HCT116 (cell line): ENCODE results near the gene MOB2. TPM values are rescaled to one million over a fixed set of nuclear protein-coding genes. Genes with fewer than 3 reads are reported as not detected.

Experiments
- ATAC-seq: fragments of 200-7000 bp; cut with Tn5 transposase; 2 replicates; pipeline ENCODE4 v1.9.1; 2020; ENCODE audit warnings: mild to moderate bottlenecking, moderate library complexity
- BruUV-seq: library from RNA; stranded (reverse); fragments of 400-500 nt; replicated peaks from 2 replicates; lab custom pipeline; 2021; lab: Mats Ljungman, UMichigan
- CTCF ChIA-PET: fragments of 300-600 bp; sonication (Branson Sonifier 250); formaldehyde crosslinking; loops from one replicate; lab custom pipeline; 2021; ENCODE audit warnings: antibody characterized with exemption; lab: Charles Lee
- POLR2A ChIA-PET: fragments of 300-600, 350-600 bp; sonication (Branson Sonifier 250); formaldehyde crosslinking; loops from one replicate; lab custom pipeline; 2021; ENCODE audit warnings: antibody characterized with exemption; lab: Charles Lee
- RAD21 ChIA-PET, 2 experiments: fragments of 300-600 bp; sonication (Branson Sonifier 250); formaldehyde crosslinking; loops; one replicate each; lab custom pipeline; 2023; ENCODE audit warnings: low total read pairs in 2 of 2; ENCODE audit not compliant: uncharacterized antibody in 2 of 2, unreplicated experiment in 2 of 2, low non-redundant PET in 1 of 2; lab: Charles Lee
- DNase-seq: peaks from one replicate; pipeline ENCODE4 v3.0.0-alpha.2; 2010; ENCODE audit warnings: low read depth, low spot score
- H2AFZ ChIP-seq: fragments of 200-600 bp; shearing (Covaris generic), sonication (generic); 2 replicates; pipeline ENCODE4 v1.6.1; 2017; ENCODE audit warnings: low read depth, mixed run types, mixed read lengths, antibody characterized with exemption, low read length; ENCODE audit not compliant: poor library complexity, severe bottlenecking
- H3K27ac ChIP-seq: 2 replicates; pipeline ENCODE4 v1.5.1; 2012; ENCODE audit warnings: low read depth, low read length
- H3K27me3 ChIP-seq: fragments of 200-600 bp; sonication (generic); 2 replicates; pipeline ENCODE4 v1.6.1; 2016; ENCODE audit warnings: mixed run types, low read length, mixed read lengths; ENCODE audit not compliant: insufficient read depth
- H3K36me3 ChIP-seq, 2 experiments: fragments of 200-500 bp in 1 of 2; fragments of 200-600 bp in 1 of 2; sonication (Bioruptor generic) in 1 of 2; sonication (generic) in 1 of 2; 2 replicates each; pipeline versions ENCODE4 v1.5.1 to v1.6.1; 2014 to 2016; ENCODE audit warnings: low read length in 2 of 2, inconsistent platforms in 1 of 2, mixed read lengths in 1 of 2, mixed run types in 1 of 2; ENCODE audit not compliant: insufficient read depth in 2 of 2, control insufficient read depth in 1 of 2
- H3K4me1 ChIP-seq, 2 experiments: fragments of 200-600 bp in 1 of 2; sonication (generic) in 1 of 2; 2 replicates each; pipeline versions ENCODE4 v1.5.1 to v1.6.1; 2012 to 2017; ENCODE audit warnings: low read length in 2 of 2, inconsistent platforms in 1 of 2, mild to moderate bottlenecking in 1 of 2, mixed read lengths in 1 of 2, mixed run types in 1 of 2, moderate library complexity in 1 of 2; ENCODE audit not compliant: insufficient read depth in 2 of 2, control insufficient read depth in 1 of 2
- H3K4me2 ChIP-seq: fragments of 200-600 bp; sonication (generic); 2 replicates; pipeline ENCODE4 v1.6.1; 2017; ENCODE audit warnings: mixed run types, low read length, mixed read lengths
- H3K4me3 ChIP-seq, 2 experiments: fragments of 200-600 bp in 1 of 2; sonication (generic) in 1 of 2; replicated peaks in 1 of 2; 2 replicates each; pipeline ENCODE4 v1.5.1; 2011 to 2016; ENCODE audit warnings: low read length in 2 of 2, control low read depth in 1 of 2, low read depth in 1 of 2, mild to moderate bottlenecking in 1 of 2, mixed read lengths in 1 of 2, mixed run types in 1 of 2
- H3K79me2 ChIP-seq: fragments of 200-600 bp; sonication (generic); 2 replicates; pipeline ENCODE4 v1.6.1; 2017; ENCODE audit warnings: mild to moderate bottlenecking, mixed run types, low read length, moderate library complexity, mixed read lengths; ENCODE audit not compliant: insufficient read depth
- H3K9ac ChIP-seq: fragments of 200-600 bp; sonication (generic); 2 replicates; pipeline ENCODE4 v1.6.1; 2016; ENCODE audit warnings: low read length, mixed read lengths
- H3K9me2 ChIP-seq: fragments of 200-600 bp; sonication (generic), shearing (Covaris generic); 2 replicates; pipeline ENCODE4 v1.6.1; 2017; ENCODE audit warnings: mixed run types, mild to moderate bottlenecking, moderate library complexity; ENCODE audit not compliant: insufficient read depth
- H3K9me3 ChIP-seq, 2 experiments: fragments of 200-500 bp in 1 of 2; fragments of 200-600 bp in 1 of 2; sonication (Bioruptor generic) in 1 of 2; sonication (generic) in 1 of 2; 2 replicates each; pipeline ENCODE4 v1.6.1; 2014 to 2017; ENCODE audit warnings: low read length in 2 of 2, mixed read lengths in 2 of 2, inconsistent platforms in 1 of 2, low read depth in 1 of 2, mild to moderate bottlenecking in 1 of 2, mixed run types in 1 of 2, moderate library complexity in 1 of 2; ENCODE audit not compliant: control insufficient read depth in 1 of 2, insufficient read depth in 1 of 2
- H4K20me1 ChIP-seq: fragments of 200-600 bp; sonication (generic), shearing (Covaris generic); 2 replicates; pipeline ENCODE4 v1.6.1; 2017; ENCODE audit warnings: mixed run types, mild to moderate bottlenecking, moderate library complexity; ENCODE audit not compliant: insufficient read depth
- CEBPB ChIP-seq: IDR thresholded peaks from 2 replicates; pipeline ENCODE4 v1.6.1; 2012; ENCODE audit warnings: low read depth
- EGR1 ChIP-seq: IDR thresholded peaks from 2 replicates; pipeline ENCODE4 v1.6.1; 2012; ENCODE audit warnings: low read depth
- EZH2 ChIP-seq: fragments of 200-600 bp; sonication (generic); IDR thresholded peaks from 2 replicates; pipeline ENCODE4 v1.6.1; 2017; ENCODE audit warnings: antibody characterized with exemption, mixed run types
- JUND ChIP-seq: IDR thresholded peaks from 2 replicates; pipeline ENCODE4 v1.6.1; 2012
- MAX ChIP-seq: IDR thresholded peaks from 2 replicates; pipeline ENCODE4 v1.6.1; 2012
- RAD21 ChIP-seq: IDR thresholded peaks from 2 replicates; pipeline ENCODE4 v1.6.1; 2012; ENCODE audit warnings: low read depth, mild to moderate bottlenecking
- REST ChIP-seq: IDR thresholded peaks from 2 replicates; pipeline ENCODE4 v1.6.1; 2012; ENCODE audit warnings: low read depth
- SIN3A ChIP-seq: IDR thresholded peaks from 2 replicates; pipeline ENCODE4 v1.6.1; 2012; ENCODE audit warnings: low read depth
- YY1 ChIP-seq: IDR thresholded peaks from 2 replicates; pipeline ENCODE4 v1.6.1; 2011; ENCODE audit warnings: low read length, low read depth, moderate library complexity, mild to moderate bottlenecking; ENCODE audit not compliant: insufficient replicate concordance; ENCODE audit errors: extremely low read depth
- ZFX ChIP-seq: fragments of 450-650 bp; IDR thresholded peaks from 2 replicates; pipeline ENCODE4 v1.6.1; 2017
- ZNF274 ChIP-seq: fragments of 200-500 bp; sonication (Bioruptor generic); IDR thresholded peaks from 2 replicates; pipeline ENCODE4 v1.6.1; 2014; ENCODE audit warnings: mild to moderate bottlenecking, low read depth, low read length, inconsistent platforms
- intact Hi-C: fragments of 100-400 bp; cut with micrococcal nuclease; formaldehyde crosslinking; loops from 2 replicates; pipeline ENCODE4 v1.10.0; 2022
- total RNA-seq: library from RNA; stranded (reverse); gene quantifications from one replicate; pipeline ENCODE4 v1.2.1, GENCODE V29; 2021; ENCODE audit not compliant: unreplicated experiment
- TF ChIP-seq, protein P1 (sequence below): IDR thresholded peaks from 2 replicates; pipeline ENCODE4 v1.6.1; 2011; ENCODE audit warnings: mild to moderate bottlenecking, low read length, moderate library complexity; ENCODE audit not compliant: insufficient replicate concordance; ENCODE audit errors: extremely low read depth
- TF ChIP-seq, protein P2 (sequence below), 3 experiments: fragments of 200-600 bp in 1 of 3; sonication (generic) in 1 of 3; IDR thresholded peaks in 2 of 3; conservative IDR thresholded peaks in 1 of 3; 2 replicates each; pipeline ENCODE4 v1.5.1; 2012 to 2017; ENCODE audit warnings: low read depth in 2 of 3, low read length in 2 of 3, antibody characterized with exemption in 1 of 3, borderline replicate concordance in 1 of 3, control low read depth in 1 of 3, mild to moderate bottlenecking in 1 of 3, mixed read lengths in 1 of 3, mixed run types in 1 of 3, moderate library complexity in 1 of 3; ENCODE audit not compliant: insufficient read depth in 1 of 3

The MOB2 gene
- total RNA-seq, 1 experiment from 2014 or later, result 25.7 TPM

GRCh38 chr11:1452744-1453143 lies 33.8 kb downstream of the MOB2 start:
- POLR2A ChIA-PET, result no interaction called here

More at GRCh38 chr11:1452744-1453143, 33.8 kb downstream of the MOB2 start:
- Histone ChIP-seq H3K4me3 (no peak overlapping the region), H3K4me1 (no peaks in the 10 kb centered on the region), H3K36me3 (no peaks in the 10 kb centered on the region), H3K79me2 (no peaks in the 10 kb centered on the region), H3K4me2 (no peak overlapping the region), H2AFZ (no peak overlapping the region)
- no TSS peak for BruUV-seq
- RAD21 ChIA-PET, result no interaction called here
- no peak for ATAC-seq
- TF ChIP-seq ZNF274 (no peak), CEBPB (no peak), RAD21 (no peak), MAX (no peak), REST (no peak), EGR1 (no peak), JUND (no peak), YY1 (no peak), SIN3A (no peak), ZFX (no peak), EZH2 (no peak)
- TF ChIP-seq, protein P1, sequence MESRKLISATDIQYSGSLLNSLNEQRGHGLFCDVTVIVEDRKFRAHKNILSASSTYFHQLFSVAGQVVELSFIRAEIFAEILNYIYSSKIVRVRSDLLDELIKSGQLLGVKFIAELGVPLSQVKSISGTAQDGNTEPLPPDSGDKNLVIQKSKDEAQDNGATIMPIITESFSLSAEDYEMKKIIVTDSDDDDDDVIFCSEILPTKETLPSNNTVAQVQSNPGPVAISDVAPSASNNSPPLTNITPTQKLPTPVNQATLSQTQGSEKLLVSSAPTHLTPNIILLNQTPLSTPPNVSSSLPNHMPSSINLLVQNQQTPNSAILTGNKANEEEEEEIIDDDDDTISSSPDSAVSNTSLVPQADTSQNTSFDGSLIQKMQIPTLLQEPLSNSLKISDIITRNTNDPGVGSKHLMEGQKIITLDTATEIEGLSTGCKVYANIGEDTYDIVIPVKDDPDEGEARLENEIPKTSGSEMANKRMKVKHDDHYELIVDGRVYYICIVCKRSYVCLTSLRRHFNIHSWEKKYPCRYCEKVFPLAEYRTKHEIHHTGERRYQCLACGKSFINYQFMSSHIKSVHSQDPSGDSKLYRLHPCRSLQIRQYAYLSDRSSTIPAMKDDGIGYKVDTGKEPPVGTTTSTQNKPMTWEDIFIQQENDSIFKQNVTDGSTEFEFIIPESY, result no peak
- TF ChIP-seq, protein P2, sequence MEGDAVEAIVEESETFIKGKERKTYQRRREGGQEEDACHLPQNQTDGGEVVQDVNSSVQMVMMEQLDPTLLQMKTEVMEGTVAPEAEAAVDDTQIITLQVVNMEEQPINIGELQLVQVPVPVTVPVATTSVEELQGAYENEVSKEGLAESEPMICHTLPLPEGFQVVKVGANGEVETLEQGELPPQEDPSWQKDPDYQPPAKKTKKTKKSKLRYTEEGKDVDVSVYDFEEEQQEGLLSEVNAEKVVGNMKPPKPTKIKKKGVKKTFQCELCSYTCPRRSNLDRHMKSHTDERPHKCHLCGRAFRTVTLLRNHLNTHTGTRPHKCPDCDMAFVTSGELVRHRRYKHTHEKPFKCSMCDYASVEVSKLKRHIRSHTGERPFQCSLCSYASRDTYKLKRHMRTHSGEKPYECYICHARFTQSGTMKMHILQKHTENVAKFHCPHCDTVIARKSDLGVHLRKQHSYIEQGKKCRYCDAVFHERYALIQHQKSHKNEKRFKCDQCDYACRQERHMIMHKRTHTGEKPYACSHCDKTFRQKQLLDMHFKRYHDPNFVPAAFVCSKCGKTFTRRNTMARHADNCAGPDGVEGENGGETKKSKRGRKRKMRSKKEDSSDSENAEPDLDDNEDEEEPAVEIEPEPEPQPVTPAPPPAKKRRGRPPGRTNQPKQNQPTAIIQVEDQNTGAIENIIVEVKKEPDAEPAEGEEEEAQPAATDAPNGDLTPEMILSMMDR (IDR thresholded peaks at IDR 0.05 in 2 of 3, conservative IDR thresholded peaks at IDR 0.05 in 1 of 3; ENCODE audit: borderline replicate concordance in 1 of 3, insufficient read depth in 1 of 3, low read depth in 2 of 3, low read length in 2 of 3), result no peak
- TF ChIP-seq, all 23 proteins: peak for 0
- Histone ChIP-seq H3K9me2 (no peaks in the 10 kb centered on the region), H3K9me3 (no peaks in the 10 kb centered on the region), H3K27ac (no peak overlapping the region), H3K27me3 (no peaks in the 10 kb centered on the region), H3K9ac (no peak overlapping the region), H4K20me1 (no peaks in the 10 kb centered on the region)
- intact Hi-C loops, result no loop called here
- CTCF ChIA-PET, result no interaction called here
- DNase-seq, result no peak
